GM21825 (cell line): ENCODE measurements around the gene IBSP.

Source experiments
- ATAC-seq: cut with Tn5 transposase; IDR thresholded peaks from one replicate; pipeline ENCODE4 v1.9.1; 2021; ENCODE audit warnings: mild to moderate bottlenecking, moderate library complexity; ENCODE audit not compliant: unreplicated experiment

The IBSP gene

GRCh38 chr4:87835743-87836142 lies 36.4 kb downstream of the IBSP start:
- no peak for ATAC-seq

- ATAC-seq = no peak
Measured at GRCh38 chr4:87838205-87838604, 38.9 kb downstream of the IBSP start.

- ATAC-seq = no peak
Measured at GRCh38 chr4:87838890-87839591, 39.7 kb downstream of the IBSP start.

GRCh38 chr4:87839592-87839946 lies 40.2 kb downstream of the IBSP start:
- ATAC-seq = no peak

- ATAC-seq = no peak
Measured at GRCh38 chr4:87840149-87840548, 40.8 kb downstream of the IBSP start.

- ATAC-seq = no peak
Measured at GRCh38 chr4:87843936-87844335, 44.6 kb downstream of the IBSP start.

GRCh38 chr4:87844452-87844851 lies 45.1 kb downstream of the IBSP start:
- ATAC-seq = no peak

GRCh38 chr4:87846226-87846625 lies 46.9 kb downstream of the IBSP start:
- no peak for ATAC-seq

- ATAC-seq = no peak
Measured at GRCh38 chr4:87848622-87849351, 49.4 kb downstream of the IBSP start.

- ATAC-seq = no peak
Measured at GRCh38 chr4:87849612-87850011, 50.3 kb downstream of the IBSP start.

- ATAC-seq = no peak
Measured at GRCh38 chr4:87851332-87851731, 52.0 kb downstream of the IBSP start.

- no peak for ATAC-seq
Measured at GRCh38 chr4:87851953-87852352, 52.6 kb downstream of the IBSP start.

GRCh38 chr4:87853108-87853507 lies 53.8 kb downstream of the IBSP start:
- ATAC-seq = no peak

- ATAC-seq = no peak
Measured at GRCh38 chr4:87853891-87854290, 54.5 kb downstream of the IBSP start.

- ATAC-seq = no peak
Measured at GRCh38 chr4:87855559-87855958, 56.2 kb downstream of the IBSP start.

- no peak for ATAC-seq
Measured at GRCh38 chr4:87856816-87857215, 57.5 kb downstream of the IBSP start.

GRCh38 chr4:87857789-87858188 lies 58.4 kb downstream of the IBSP start:
- no peak for ATAC-seq
